GM10847 (cell line): ENCODE measurements around the gene CENPB.

Experiments
- POLR2A ChIP-seq: IDR thresholded peaks from 2 replicates; pipeline ENCODE4 v1.6.1; 2011; ENCODE audit not compliant: insufficient read length; ENCODE audit errors: extremely low read depth

CENPB gene

DNA sequence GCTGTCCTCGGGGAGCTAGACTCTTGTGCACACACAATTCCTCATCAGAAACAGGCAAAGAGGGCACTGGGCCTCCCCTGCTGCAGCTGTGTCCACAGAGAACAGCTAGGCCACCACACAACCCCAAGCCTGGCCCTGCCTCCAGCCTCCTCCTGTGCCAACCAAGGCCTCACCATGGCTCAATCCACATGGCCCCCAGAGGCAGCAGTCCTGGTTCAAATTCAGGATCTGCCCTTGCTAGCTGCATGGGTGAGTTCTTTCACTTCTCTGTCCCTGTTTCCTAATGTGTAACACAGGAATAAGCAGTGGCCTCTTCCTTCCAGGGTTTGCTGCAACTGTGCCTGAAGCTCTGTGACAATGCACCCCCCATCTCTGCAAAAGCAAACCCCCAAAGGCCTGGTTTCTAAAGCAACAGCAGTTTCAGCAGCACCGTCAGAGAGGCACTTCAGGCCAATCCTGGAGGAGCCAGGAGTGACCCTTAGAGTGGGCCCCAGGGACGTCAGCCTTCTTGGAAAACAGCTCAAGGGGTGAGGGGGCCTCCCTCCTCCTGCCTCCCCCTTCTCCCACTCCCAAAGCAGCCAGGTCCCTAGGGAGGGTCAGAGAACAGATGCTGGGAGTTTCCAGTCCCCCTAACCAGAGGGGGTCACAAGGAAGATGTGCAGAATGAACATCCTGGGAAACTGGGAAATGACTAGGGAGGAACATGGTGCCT lies 21.2 kb downstream of the CENPB start:
- TF ChIP-seq POLR2A, result no peak

- TF ChIP-seq POLR2A, result no peak
Observed at GRCh38 chr20:3764659-3765058, 21.9 kb downstream of the CENPB start.

DNA sequence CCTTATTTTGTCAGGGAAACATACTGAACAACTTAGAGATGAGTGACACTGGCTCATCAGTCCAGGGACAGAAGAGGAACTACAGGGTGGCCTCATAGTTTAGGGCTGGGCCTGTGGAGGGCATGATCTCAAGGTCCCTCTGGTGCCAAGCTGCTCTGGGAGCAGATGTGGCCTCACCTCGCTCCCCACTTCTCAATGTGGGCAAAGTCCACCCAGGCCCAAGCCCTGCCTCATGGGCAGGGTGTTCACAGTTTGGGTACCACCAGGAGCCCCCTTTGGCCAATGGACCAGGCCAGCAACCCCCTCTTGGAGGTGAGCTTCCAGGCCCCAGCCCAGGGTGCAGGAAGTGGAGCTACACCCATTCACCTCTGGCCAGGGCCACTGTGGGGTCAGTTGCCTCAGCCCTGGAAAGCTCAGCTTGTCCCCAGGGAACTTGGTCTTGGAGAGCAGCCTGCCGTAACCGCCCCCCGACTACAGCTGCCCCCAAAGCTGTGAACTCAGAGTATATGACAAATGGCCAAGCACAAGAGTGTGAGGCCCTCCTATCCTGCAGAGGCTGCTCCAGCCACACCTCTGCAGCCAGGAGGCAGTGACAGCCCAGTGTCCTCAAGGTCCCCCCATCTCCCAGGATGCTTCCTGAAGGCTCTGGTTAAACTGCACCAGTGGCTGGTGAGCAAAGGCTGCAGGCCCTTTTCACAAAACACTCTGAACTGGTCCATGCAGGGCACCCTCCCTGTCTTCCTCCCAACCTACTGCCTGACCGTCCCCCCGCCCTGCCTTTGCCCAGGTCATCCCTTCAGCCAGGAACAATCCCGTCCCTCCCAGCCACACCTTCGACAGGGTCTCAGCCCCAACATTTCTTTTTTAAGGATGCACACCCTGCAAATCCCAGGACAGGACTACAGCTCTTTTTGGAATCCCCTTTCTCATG lies 22.6 kb downstream of the CENPB start:
- no peak for TF ChIP-seq POLR2A

- TF ChIP-seq POLR2A, result no peak
Observed at GRCh38 chr20:3760655-3761348, 25.7 kb downstream of the CENPB start.

DNA sequence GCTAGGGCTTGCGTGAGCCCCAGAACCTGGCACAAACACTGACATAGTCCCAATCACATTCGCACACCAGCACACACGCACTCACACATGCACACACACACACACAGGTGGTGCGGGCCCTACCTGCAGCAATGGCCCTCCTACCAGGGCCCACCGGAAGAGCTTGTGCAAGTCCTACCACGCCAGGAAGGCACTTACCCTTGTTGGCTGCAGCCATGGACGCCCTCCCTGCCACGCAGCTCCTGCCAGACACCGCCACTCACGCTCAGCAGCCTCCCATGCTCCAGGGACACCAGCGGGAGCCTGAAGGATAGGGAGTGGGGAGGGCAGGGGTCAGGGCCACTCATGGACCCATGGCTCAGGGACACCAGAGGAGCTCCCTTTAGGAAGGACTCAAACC lies 26.7 kb downstream of the CENPB start:
- TF ChIP-seq POLR2A, result no peak

DNA sequence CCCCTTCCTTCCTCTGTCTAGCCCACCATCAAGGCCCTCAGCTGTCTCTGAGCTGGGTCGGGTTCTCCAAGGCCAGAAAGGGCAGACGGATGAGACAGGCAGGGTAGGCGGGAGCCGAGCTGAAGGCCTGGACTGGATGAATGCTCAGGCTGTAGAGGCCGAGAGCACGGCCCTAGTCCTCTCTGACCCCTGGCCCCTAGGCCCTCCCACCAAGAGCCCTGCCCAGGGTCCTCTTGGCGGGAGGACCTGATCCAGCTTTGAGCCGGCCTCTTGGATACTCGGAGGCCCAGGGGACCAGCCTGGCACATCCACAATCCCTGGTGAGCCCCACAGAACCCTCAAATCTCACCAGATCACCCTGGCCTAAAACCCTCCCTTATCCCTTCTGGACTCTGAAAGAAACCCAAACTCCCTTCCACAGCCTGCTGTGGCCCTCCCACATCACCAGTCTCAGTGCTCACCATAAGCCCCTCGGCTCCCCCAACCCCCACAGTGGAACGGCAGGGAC lies 27.2 kb downstream of the CENPB start:
- no peak for TF ChIP-seq POLR2A

- TF ChIP-seq POLR2A, result no peak
Observed at GRCh38 chr20:3758566-3758965, 28.0 kb downstream of the CENPB start.

DNA sequence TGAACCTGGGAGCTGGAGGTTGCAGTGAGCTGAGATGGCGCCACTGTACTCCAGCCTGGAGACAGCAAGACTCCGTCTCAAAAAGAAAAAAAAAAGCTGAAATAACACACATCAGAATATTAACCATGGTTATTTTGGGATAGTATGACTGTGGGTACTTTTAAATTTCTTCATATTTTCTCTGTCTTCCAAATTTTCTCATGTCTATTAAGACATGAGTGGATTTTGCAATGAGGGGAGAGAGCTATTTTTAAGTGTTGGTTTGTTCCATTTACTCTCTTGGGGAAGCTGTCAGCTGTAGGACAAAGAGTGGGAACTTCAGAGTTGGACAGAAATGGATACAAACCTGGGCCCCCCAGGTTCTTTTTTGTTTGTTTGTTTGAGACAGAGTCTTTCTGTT lies 29.3 kb downstream of the CENPB start:
- no peak for TF ChIP-seq POLR2A

- TF ChIP-seq POLR2A, result no peak
Observed at GRCh38 chr20:3755814-3756480, 30.6 kb downstream of the CENPB start.

DNA sequence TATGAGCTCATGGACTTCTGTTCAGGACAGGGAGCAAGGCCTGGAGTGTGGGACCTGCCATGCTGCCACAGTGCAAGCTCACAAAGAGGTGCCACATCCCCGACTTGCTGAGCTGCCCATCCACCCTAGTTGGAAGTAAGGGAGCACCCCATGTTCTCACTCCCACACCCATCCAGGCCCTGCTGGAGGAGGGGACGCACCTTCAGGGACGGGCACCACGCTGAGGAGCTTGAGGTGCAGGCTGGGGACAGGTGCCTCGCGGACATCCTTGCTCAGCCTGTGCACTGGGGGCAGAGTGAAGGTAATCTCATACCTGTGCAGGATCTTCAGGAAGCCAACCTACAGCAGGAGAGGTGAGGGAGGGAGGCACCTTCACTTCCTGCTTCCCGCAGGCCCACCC lies 31.3 kb downstream of the CENPB start:
- no peak for TF ChIP-seq POLR2A

GRCh38 chr20:3754276-3754630 lies 32.3 kb downstream of the CENPB start:
- no peak for TF ChIP-seq POLR2A

- no peak for TF ChIP-seq POLR2A
Observed at GRCh38 chr20:3753501-3754275, 32.9 kb downstream of the CENPB start.

DNA sequence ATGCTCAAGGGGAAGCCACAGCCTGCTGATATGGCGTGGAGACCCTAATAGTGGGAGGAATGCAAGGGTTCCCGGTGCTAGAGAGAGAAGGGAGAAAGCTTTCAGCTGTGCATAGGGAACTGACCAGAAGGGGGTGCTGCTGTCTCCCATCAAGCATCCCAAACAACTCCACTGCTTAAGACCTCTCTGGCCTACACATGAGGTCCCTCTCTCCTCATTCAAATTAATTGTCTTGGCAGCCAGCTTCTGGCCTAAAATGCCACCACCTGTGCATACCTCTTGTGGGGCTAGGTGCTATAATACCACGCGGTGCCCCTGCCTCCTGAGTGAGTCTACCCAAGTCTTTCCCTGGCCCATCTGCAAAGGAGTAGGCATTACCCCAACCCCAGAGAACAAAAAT lies 33.4 kb downstream of the CENPB start:
- TF ChIP-seq POLR2A, result no peak

GRCh38 chr20:3752386-3752759 lies 34.2 kb downstream of the CENPB start:
- no peak for TF ChIP-seq POLR2A
